DMS 273 treated with DMSO at 0.1 percent for 48 hours (cell line): ENCODE data around the gene RAB20.
"Not testable (repeated sequence)": the region's sequence is repeated elsewhere in the genome, so short reads cannot be mapped to it uniquely, and the experiment has no call there.

ENCODE experiments used
- DNase-seq: peaks from one replicate; lab custom pipeline; 2025; lab: John Stamatoyannopoulos, UW

The RAB20 gene, protein sequence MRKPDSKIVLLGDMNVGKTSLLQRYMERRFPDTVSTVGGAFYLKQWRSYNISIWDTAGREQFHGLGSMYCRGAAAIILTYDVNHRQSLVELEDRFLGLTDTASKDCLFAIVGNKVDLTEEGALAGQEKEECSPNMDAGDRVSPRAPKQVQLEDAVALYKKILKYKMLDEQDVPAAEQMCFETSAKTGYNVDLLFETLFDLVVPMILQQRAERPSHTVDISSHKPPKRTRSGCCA

DNA sequence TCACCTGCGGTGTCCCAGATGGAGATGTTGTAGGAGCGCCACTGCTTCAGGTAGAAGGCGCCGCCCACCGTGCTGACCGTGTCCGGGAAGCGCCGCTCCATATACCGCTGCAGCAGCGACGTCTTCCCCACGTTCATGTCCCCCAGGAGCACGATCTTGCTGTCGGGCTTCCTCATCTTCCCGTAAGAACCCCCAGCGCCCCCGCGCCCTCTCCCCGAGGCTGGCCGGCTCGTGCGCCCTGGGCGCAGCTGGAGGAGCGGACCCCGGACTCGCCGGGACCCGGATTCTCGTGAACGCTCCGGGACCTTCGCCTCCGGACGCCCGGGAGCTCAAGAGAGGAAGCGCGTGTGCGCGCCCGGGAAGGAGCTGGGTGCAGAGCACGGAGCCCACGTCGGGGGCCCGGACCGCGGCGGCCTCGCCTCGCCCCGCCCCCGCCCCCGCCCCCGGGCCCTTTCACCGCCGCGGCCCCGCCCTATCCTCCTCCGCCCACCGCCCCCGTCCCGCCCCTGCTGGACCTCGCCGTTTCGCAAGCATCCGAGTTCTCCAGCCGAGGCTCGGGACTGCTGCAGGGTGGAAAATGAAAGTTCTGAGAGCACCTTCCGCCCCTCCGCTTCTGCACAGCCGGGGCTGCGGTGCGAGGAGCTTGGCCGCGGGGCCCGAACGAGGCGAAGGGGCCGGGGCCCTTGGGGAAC, at the start of gene RAB20:
RAB20 (minus strand) TSS at position 379 of the 692 bp plus-strand sequence; CDS start at position 176, 203 bp downstream.
- DNase-seq: no peak

DNA sequence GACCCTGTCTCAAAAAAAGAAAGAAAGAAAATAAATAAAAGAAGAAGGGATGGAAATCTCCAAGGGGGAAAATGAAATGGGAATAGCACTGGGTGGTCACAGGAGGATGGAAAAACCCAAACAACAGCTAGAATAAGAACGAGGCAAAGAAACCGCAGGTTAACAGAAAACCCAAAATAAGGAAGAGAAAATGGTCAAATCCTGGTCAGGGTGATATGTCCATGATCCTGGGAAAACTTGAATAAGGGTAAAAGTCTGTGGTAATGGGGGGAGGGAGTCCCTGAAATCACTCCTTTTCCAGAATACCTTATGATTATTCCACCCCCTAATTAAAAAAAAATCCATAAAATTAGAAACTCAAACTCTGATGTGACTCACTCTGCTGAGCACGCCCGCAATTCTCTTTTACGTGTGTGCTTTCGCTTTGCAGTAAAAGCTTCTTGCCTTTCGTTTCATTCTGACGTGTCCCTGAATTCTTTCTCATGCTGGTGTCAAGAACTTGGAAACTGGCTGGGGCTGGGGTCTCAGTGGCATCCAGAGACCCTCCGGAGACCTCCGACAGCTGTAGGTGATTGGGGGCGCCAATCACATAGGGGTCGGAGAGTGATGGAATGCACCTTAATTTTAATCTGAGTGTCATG, 49.6 kb upstream of the RAB20 start:
- no peak for DNase-seq

DNA sequence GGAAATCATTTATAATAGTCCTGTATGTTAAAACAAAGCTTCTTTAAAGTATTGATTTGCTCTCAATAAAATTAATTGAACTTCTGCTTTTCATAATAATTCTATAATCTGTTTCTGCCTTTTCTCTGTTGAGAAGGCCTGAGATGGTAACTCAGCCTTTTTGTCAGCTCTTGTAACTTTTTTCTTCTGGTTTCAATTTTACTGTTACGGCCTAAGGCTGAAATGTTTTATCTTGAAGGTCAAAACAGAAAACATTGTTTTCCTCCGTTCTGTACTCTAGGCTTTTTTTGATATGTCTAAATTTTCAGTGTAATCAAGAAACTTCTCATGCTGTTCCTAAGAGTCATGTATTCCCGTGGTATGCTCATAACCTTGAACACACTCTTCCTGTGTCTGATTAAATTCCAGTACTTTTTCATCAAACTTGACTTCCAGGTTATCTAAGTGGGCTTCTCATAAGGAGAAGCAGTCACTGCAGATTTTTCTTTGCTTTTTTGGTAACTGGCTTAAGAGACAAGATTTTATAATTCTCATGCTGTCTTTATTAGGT, 46.2 kb upstream of the RAB20 start:
- no peak for DNase-seq

DNA sequence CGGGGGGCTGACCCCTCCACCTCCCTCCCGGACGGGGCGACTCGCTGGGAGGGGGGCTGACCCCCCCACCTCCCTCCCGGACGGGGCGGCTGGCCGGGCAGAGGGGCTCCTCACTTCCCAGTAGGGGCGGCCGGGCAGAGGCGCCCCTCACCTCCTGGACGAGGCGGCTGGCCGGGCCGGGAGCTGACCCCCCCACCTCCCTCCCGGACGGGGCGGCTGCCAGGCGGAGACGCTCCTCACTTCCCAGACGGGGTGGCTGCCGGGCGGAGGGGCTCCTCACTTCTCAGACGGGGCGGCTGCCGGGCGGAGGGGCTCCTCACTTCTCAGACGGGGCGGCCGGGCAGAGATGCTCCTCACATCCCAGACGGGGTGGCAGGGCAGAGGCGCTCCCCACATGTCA, 44.8 kb upstream of the RAB20 start:
- not testable (repeated sequence) for DNase-seq

DNA sequence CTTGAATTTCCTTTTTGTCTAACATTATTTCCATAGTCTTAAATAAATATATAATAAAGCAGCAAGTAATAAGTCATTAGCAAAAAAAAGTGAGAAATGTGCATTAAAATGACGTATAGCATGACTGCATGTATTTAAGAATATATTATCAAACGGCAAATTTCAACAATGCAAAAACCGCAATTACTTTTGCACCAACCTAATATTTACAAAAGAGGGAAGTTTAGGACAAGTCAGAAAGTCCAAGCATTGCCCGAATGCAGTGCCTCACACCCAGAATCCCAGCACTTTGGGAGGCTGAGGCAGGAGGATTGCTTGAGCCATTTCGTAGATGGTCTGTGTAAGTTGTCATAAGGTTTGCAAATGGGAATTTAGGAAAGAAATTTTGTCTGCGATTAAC, 43.6 kb upstream of the RAB20 start:
- DNase-seq: no peak

DNA sequence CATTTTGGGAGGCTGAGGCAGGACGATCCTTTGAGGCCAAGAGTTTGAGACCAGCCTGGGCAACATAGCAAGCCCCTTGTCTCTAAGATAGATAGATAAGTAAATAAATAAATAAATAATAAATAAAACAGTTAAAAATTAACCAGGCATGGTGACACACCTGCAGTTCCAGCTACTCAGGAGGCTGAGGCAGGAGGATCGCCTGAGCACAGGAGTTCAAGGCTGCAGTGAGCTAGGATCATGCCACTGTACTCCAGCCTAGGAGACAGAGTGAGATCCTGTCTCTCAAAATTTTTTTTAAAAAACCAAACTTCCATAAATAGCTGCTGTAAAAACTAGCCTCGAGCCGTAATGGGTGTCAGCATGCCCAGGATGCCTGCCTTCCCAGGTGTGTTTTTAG, 39.5 kb upstream of the RAB20 start:
- DNase-seq: no peak

DNA sequence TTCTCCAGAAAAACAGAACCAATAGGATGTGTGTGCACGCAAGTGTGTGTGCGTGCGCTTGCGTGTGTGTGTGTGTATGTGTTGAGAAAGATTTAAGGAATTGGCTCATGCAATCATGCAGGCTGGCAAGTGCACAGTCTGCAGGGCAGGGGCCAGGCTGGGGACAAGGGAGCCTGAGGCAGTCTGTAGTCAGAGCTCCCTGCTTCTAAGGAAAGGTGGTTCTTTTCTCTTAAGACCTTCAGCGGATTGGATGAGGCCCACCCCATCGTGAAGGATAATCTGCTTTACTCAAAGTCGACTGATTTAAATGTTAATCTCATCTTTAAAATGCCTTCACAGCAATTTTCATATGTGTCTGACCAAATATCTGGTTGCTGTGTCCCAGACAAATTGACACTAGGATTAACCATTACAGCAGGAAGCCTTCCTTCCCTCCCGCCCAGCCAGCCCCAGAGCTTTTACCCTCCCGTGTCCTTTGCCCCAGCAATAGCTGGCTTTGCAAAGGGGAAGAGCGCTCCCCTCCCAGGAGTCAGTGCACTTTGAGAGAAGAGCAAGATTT, 38.8 kb upstream of the RAB20 start:
- no peak for DNase-seq

DNA sequence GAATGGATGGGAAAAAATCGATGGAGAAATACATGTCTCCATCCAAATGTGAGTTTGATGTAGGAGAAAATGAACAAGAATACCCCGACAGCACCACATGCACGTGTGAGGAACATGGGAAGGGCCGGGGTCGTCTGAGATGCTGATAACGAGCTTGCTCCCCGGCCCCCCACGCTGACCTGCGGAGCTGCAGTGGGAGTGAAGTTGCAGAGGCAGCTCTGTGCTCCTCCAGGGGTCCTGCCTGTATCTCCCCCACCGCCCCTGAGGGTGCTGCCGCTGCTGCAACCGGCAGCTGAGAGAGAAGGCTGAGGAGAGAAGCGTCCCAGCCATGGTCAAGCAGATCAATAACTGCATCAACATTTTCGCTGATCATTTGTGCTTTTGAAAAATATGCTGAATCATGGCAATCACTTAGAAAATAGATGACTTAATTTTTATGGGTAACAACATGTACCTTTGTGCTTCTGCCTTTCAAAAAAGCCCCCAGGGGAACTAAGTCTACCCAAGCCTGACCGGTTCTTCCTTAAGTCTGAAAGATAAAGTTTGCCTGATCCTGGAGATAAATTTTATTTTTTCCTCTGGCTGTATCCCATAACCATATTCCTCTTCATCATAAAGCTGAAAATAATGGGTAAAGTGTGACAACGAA, 35.6 kb upstream of the RAB20 start:
- DNase-seq: no peak

DNA sequence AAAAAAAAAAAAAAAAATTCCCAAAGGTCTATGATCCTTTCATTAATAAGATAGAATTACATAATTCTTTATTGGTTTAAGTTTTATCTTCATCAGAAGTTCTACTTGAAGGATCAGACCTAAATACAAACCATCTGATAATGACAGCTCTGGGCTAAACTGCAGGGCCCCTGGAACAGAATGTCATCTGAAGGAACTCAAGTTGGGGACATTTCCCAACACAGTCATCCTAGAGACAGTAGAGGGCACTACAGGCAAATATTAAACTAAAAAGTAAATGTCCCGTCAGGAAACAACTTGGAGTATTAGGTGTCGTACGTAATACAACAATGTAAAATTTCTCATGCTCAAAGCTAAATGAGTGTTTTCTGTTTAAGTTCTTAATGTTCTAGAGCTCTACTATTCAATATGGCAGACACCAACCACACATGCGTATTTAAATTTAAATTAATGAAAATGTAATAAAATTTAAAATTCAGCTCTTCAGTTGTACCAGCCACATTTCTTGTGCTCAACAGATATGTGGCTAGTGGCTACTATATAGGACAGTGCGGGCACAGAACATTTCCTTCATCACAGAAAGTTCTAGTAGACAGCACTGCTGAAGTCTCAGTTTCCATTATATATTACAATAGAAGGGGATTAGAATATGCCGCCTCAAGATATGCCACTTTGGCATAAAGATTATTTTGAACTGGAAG, 32.1 kb upstream of the RAB20 start:
- DNase-seq: no peak

DNA sequence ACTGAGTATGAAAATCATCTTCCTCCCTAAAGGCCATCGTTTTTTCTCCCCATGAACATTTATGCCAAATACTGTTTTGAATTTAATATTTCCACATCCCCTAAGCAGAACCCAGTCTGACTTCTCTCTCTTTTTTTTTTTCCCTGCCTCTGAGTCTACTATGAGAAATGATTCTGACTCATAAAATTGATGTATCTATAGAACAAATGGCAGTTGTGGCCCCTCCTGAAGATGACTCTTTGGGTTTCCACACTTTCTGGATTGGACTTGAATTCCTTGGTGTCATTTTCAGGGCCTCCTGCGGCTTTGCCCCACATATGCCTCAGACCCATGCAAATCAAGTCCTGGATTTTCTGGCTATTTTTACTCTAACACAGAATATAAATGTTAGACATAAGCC, 31.1 kb upstream of the RAB20 start:
- no peak for DNase-seq

DNA sequence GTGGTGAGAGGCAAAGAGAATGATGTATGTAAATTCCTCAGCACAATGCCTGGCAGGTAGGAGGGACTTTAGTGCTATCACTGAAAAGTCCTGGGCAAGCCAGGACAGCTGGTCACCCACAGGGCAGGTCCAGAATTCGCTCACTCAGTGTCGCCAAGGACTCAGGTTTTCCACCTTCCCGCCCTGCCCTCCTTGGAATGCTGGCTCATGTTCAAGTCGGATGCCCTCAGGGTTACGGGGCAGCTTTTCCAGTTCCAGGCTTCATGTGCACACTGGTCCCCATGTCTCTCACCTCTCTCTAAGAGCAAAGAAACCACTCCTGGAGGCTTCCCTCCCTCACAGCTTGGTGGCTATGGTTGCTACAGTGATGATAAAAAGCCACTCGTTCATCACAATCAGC, 29.1 kb upstream of the RAB20 start:
- DNase-seq: no peak

DNA sequence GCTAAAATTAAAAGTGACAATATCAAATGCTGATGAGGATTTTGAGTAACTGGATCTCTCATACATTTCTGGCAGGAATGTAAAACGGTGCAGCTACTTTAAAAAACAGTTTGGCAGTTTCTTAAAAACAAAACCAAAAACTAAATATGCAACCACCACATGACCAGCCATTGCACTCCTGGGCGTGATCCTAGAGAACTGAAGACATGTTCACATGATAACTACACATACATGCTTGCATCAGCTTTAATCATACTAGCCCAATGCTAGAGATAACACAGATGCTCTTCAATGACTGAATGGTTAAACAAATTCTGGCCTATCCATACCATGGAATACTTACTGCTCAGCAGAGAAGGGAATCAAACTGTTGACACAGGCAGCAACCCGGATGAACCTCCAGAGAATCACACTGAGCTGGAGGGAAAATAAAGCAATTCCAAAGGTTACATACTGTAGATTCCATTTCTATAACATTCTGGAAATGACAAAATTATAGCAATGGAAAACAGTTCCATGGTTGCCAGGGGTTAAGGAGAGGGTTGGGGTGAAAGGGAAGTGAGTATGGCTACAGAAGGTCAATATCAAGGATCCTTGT, 28.4 kb upstream of the RAB20 start:
- no peak for DNase-seq

DNA sequence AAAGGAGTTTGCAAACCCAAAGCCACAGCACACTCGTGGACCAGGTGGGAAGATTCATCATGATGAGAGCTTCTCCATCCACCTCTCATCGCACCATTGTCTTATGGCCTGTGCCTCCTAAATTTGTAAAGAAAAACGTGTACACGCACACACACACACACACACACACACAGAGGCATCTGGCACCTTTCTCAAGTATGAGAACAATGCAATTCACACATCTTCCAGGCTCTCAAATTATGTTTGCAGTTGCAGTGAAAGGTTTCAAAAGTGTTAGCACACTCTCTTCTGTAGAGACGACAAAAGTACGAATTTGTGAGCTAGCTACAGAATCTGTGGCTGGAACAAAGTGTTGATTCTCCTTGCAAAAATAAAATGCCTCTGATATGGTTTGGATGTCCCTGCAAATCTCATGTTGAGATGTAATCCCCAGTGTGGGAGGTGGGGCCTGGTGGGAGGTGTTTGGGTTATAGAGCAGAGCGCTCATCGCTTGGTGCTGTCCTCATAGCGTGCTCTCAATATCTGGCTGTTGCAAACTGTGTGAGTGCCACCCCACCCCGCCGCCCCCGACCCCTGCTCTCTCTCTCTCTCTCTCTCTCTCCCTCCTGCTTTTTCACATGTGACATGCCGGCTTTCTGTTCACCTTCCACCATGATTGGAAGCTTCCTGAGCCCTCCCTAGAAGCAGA, 21.8 kb upstream of the RAB20 start:
- DNase-seq: no peak

DNA sequence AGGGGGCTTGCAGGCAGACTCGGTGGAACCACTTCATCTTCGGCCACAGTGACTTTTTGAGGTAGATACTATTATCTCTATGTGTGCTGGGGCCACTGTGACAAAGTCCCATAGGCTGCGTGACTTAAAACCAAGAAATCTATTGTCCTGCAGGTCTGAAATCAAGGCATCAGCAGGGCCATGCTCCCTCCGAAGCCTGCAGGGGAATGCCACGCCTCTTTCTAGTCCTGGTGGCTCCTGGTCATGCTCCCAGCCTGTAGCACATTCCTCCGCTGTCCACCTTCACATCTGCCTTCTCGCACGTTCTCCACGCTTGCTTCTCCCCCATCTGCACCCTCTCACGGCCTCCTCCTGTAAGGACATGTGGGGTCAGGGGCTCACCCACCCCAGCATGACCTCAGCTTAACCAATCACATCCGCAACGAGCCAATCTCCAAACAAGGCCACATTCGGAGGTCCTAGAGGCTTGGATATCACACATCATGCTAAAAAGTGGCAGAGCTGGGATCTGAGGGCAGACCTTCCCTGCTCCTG, 21.0 kb upstream of the RAB20 start:
- no peak for DNase-seq

DNA sequence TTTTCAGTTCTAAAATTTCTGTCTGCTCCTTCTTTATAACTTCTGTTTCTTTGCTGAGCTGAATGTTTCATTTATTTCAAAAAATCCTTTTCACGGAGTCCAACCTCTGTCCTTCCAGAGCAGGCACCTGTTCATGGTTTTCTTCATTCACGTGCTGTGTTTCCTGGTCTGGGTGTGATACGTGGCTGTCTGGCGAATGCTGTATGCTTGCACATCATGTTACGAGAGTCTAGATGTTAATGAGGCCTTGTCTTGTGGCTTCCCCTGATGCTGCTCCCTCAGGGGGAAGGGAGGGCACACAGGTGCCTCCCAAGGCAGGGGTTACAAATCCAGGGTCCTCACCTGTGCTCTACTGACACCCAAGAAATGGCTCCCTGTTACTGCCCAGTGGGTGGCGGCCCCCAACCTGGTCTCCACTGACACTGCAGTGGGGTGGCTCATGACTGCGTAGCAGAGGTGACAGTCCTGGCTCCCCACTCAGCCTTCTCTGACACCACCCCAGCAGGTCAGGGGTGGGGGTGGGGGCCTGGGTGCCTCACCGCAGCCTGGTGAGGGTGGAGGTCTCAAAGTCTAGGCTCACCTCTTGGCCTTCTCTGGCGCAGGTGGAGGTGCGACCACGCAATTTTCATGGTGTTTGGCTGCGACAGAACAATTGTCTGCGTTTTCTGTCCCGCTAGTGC, 20.1 kb upstream of the RAB20 start:
- no peak for DNase-seq

DNA sequence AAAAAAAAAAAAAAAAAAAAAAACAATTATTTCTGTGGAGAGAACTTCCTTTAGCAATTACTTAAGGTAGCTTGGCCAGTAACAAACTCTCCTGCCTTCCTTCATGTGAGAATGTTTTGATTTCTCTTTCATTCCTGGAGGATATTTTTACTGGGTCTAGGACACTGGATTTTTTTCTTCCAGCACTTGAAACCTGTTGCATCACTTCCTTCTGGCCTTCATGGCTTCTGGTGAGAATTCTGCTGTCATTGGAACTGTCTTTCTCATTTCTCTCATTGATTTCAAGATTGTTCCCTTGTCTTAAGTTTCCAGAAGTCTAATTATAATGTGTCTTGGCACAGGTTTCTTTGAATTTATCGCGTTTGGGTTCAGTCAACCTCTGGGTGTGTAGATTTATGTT, 19.3 kb upstream of the RAB20 start:
- DNase-seq: no peak

DNA sequence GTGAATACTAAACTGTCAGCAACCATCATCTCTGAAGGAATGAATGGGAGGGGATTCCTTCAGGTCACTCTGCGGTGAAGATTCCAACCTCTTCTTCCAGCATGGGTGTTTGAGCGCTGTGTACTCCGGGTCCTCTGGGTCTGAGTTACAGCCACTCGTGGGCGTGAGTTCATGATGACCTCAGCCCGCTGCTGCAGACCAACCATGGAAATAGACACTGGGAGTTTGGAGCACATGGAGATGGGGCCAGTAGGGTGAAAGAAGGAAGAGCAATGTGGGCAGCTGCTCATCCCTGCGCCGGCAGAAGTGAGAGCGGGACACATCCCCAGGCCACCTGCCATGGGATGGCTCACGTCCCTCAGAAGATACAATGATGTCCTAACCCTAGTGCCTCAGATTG, 16.8 kb upstream of the RAB20 start:
- no peak for DNase-seq

DNA sequence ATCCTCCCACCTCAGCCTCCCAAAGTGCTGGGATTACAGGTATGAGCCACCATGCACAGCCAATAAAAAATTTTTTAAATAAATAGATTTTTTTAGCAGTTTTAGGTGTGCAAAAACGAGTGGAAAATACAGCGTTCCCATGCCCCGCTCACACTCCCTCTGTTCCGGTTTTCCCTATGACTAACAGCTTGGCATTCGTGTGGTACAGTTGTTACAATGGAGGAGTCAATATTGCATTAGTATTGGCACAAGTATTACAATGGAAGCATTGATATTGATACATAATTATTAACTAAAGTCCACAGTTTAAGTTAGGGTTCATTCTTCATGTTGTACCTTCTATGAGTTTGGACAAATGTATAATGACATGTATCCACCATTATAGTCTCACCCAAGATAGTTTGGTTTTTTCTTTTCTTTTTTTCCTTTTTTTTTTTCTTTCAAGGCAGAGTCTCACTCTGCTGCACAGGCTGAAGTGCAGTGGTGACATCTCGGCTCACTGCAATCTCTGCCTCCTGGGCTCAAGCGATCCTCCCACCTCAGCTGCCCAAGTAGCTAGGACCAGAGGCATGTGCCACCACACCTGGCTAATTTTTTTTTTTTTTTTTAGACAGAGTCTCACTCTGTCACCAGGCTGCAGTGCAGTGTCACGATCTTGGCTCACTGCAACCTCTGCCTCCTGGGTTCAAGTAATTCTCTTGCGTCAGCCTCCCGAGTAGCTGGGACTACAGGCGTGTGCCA, 15.4 kb upstream of the RAB20 start:
- no peak for DNase-seq

DNA sequence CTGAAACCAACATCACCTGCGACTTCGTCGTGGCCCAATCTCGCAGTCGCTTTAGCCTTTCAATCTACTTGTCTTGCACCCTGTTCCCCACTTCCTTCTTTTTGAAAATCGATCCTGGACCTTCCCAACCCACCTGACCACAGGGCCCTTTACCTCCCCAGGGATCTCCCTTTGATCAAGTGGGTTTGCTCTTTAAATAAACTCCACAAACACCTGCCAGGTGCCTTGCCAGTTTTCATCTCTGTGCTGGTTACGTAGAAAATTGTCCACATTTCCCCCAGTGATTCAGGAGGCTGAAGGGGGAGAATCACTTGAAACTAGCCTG, 14.5 kb upstream of the RAB20 start:
- no peak for DNase-seq
